HCT116 (cell line): ENCODE results near the gene CERS2.

Experiments
- CTCF ChIP-seq, 3 experiments: fragments of 200-600 bp in 1 of 3; sonication (generic) in 1 of 3; IDR thresholded peaks in 2 of 3; conservative IDR thresholded peaks in 1 of 3; 2 replicates each; pipeline ENCODE4 v1.5.1; 2012 to 2017; ENCODE audit warnings: low read depth in 2 of 3, low read length in 2 of 3, antibody characterized with exemption in 1 of 3, borderline replicate concordance in 1 of 3, control low read depth in 1 of 3, mild to moderate bottlenecking in 1 of 3, mixed read lengths in 1 of 3, mixed run types in 1 of 3, moderate library complexity in 1 of 3; ENCODE audit not compliant: insufficient read depth in 1 of 3
- EZH2phosphoT487 ChIP-seq: fragments of 200-600 bp; IDR thresholded peaks from 2 replicates; pipeline ENCODE4 v1.6.1; 2018; ENCODE audit warnings: antibody characterized with exemption, borderline replicate concordance

GRCh38 chr1:150995896-150996295, 21.3 kb upstream of the CERS2 start:
- TF ChIP-seq CTCF (IDR thresholded peaks at IDR 0.05 in 2 of 3, conservative IDR thresholded peaks at IDR 0.05 in 1 of 3; ENCODE audit: borderline replicate concordance in 1 of 3, insufficient read depth in 1 of 3, low read depth in 2 of 3, low read length in 2 of 3), result peak; percentile 61 to 85 (median 76); a peak in 5 of 6 replicates
- no peak for TF ChIP-seq EZH2phosphoT487
